Pons (tissue), 1 donor: ENCODE measurements around the gene MLXIP.
"Not testable (repeated sequence)": the region's sequence is repeated elsewhere in the genome, so short reads cannot be mapped to it uniquely, and the experiment has no call there.

Experiments
- DNase-seq: peaks from one replicate; pipeline ENCODE4 v3.0.0-alpha.2; 2016; ENCODE audit warnings: low spot score

The MLXIP gene

DNA sequence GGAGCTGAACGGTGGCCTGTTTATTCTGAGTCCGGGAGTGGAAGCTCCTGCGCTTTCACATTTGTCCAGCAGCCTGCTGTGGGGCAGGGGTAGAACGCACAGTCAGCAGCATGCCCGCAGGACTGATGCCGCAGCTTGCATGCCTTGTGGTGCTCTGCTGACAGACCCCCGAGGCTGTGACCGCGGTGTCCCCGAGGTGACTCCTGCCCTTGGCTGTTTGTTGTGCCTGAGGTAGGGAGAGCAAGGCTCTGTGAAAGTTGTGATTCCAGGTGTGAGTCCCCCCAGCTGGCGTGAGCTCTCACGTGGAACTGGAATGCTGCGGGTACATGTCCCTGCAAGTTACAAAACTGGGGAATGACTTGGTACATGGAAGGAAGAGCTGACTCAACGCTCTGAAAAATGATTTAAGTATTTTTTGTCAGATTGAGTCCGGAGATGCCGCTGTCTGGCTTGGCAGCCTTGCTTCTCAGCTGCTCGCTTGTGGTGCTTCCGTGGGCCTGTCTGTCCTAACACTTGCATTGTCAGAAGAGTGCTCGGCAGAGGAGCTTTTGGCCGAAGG lies 18.1 kb downstream of the MLXIP start:
- DNase-seq = no peak

DNA sequence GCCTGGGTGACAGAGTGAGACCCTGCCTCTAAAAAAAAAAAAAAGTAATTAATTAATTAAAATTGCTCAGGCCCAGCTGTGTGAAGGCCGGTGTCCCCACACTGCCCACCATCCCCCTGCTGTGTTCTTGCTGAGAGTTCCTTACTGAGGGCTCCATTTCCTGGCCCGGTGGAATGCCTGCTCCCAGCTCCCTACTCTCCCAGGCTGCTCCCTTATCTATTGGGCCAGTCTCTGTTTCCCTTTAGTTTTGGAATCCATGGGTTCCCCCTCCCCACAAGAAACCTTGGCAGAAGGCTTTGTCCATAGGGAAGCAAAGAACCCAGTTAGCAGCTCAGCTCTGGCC lies 19.0 kb downstream of the MLXIP start:
- DNase-seq = no peak

DNA sequence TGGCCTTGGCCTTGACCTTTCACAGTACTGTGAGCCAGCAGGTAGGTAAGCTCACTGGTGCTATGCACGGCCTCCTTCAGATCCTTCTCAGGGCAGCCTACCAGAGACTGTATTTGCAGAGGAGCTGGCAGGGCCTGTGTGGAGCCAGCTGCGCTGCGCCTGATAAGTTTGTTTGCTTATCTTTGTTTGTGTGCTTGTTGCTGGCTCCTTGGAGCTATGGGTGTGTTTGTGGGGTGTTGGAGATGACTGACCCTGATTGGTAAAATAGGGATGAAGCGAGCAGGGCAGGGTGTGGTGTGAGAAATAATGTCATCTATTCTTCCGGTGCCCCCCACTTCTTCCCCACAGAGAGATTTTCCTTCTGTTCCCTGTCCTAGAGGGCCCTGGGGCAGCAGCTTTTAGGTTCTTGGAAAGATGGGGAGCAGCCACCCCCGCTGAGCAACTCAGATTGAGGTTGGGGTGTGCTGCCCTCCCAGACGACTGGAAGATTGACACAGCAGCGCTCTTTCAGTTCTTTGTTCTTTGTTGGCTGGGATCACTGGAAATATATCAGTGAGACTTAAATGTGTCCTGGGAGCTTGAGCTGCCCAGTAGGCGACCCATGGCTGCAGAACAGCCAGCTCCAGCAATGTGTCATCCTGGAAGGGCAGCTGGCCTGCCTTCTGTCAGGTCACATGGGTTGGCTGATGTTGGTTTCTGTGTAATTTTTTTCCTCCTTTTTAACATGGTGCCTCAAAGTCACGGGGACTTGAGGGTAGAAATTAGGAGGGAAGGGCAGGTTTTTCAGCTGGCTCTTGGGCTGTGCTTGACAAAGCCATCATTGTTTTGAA lies 19.6 kb downstream of the MLXIP start:
- peak; percentile 93 for DNase-seq

DNA sequence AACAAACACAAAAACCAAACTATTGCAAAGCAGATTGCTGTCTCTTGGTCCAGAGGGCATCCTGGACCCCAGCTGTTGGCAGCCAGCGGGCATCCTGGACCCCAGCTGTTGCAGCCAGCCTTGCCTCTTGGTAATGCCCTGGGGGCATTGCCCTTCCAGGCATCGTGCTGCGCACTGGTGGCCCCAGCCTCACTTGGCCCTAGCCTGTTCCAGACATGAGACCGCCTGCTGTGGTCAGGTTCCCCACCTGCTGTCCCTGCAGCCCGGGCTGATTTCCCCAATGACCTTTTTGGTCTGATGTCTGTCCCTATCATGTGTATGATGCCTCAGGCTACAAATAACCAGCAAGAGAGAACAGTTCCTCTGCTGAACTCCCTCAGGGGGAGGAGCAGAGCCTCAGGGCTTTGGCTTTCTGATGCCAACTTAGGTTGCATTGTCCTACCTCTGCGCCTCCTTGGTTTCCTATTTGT lies 20.8 kb downstream of the MLXIP start:
- no peak for DNase-seq

DNA sequence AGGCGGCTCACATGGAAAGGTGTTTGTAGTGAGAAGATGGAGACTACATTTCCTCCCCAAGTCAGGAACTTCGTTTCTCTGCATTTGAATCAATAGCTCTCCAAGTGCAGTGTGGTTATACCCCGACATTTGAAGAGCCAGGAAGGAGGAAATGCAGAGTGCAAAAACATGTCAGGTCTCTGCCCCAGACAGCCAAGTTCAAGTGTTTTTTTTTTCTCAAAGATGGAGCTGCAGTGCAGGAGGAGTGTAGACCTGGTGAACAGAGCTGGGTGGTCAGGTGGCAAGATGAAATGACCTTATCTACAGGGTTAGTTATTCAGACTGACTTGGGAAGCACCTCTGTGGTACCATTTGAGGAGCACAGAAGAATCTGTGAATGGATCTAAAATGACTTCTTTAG lies 21.3 kb downstream of the MLXIP start:
- no peak for DNase-seq

DNA sequence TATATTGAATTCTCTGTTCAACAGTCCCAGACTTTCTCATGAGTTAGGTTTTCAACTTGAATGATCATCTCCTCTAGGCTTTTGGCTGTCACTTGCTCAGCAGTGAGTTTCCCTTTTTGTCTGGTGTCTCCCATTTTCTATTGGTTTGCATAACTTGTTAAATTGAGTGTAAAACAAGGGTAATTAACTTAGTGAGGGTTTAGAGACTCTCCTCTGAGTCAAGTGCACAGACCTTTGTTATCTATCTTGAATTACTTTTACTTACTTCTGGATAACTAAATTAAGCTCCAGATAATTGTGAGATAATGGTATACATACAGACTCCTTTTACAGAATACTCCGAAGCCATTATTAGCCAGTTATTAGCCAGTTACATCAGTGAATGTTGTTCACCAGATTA lies 22.0 kb downstream of the MLXIP start:
- no peak for DNase-seq

DNA sequence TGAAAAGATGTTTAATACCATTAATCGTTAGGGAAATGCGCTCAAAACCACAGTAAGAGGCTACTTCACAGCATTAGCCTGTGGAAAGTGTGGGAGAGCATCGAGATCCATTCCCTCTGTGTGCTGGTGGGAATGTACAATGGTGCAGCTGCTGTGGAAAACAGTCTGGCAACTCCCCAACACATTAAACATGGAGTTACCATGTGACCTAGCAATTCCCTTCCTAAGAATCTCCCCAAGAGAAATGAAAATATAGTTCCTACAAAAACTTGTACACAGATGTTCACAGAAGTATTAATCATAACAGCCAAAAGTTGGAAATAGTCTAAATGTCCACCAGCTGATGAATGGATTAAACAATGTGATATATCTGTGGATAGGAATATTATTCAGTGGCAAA lies 23.8 kb downstream of the MLXIP start:
- DNase-seq = no peak

DNA sequence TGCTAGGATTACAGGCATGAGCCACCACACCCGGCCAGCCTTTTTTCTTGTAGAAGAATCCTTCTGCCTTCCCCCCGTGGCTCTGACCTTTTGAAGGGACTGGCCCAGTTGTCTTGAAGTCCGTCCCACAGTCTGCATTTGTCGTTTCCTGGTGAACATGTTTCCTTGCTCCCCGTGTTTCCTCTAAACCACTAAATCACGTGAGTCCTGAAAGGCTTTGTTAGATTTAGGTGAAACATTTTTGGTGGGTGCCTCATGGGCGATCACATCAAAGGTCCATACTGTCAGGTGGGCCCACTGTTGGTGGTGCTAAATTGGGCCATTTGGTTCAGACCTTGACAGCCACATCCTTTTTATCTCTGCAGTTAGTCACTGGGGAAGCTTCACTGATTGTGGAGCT lies 26.3 kb downstream of the MLXIP start:
- no peak for DNase-seq

DNA sequence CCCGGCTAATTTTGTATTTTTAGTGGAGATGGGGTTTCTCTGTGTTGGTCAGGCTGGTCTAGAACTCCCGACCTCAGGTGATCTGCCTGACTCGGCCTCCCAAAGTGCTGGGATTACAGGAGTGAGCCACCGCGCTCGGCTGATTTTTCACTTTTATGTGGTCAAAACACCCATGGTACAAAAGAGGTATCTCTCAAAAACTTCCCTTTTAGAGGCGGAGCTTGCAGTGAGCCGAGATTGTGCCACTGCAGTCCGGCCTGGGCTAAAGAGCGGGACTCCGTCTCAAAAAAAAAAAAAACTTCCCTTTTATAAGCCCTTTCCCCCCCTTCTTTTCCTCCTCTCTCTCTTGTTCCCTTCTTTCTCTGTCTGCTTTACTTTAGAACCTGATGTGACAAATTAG lies 26.9 kb downstream of the MLXIP start:
- DNase-seq = not testable (repeated sequence)

DNA sequence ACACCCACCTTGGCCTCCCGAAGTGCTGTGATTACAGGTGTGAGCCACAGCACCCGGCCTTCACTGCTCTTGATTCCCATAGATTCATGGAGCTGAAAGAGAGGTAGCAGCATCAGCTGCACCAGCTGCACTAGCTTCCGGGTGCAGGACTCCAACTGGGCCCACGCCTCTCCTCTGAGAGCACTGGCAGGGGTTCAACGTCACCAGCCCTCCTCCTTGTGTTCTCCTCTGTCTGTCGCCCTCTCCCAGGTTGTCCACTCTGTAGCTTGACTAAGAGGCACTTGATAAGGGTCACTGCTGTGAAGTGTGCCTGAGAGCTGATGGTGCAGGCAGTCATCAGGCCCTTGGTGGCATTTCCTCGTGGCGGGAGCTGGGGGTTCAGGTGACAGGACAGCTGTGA lies 28.3 kb downstream of the MLXIP start:
- DNase-seq = no peak

DNA sequence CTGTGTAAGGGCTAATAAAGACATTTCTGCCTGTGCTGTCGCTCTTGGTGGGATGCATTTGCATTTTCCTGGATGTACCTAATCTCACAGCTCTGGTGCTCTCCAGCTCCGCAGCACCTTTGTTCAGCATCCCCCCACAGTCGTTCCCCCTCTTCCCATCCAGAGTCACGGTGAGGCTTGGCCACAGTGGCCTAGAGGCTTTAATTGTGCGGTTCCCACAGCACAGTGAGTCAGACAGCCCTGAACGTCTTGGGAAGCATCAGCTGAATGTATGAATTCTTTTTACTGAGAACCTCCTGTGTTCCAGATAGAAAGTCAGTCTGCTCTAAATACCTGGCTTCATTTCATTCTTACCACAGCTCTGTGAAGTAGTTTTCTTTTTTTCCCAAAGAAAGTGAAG lies 28.7 kb downstream of the MLXIP start:
- DNase-seq = no peak

DNA sequence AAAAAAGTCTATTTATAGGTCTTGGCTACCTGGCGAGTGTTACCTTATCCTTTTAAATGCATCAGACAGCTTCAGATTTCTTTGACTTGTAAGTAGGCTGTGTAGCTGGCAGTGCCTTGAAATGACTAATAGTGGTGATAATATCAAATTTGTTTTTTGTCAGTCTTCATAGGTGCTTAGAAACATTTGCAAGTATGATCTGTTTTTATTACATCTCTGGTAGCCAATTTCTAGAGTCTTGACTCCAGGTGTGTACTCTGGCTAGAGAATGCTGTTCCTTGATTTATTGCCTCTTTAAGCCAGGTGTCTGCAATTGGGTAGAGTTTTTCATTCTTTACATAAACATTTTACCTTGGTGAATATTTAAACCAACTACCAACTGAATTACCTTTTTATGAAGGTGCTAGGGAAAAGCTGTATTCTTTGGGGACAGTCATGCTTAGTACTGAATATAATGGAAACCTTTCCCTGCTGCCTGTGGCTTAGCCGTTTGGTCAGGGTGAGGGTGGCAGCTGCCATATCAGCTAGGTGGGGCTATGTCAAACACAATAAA lies 32.6 kb downstream of the MLXIP start:
- no peak for DNase-seq

DNA sequence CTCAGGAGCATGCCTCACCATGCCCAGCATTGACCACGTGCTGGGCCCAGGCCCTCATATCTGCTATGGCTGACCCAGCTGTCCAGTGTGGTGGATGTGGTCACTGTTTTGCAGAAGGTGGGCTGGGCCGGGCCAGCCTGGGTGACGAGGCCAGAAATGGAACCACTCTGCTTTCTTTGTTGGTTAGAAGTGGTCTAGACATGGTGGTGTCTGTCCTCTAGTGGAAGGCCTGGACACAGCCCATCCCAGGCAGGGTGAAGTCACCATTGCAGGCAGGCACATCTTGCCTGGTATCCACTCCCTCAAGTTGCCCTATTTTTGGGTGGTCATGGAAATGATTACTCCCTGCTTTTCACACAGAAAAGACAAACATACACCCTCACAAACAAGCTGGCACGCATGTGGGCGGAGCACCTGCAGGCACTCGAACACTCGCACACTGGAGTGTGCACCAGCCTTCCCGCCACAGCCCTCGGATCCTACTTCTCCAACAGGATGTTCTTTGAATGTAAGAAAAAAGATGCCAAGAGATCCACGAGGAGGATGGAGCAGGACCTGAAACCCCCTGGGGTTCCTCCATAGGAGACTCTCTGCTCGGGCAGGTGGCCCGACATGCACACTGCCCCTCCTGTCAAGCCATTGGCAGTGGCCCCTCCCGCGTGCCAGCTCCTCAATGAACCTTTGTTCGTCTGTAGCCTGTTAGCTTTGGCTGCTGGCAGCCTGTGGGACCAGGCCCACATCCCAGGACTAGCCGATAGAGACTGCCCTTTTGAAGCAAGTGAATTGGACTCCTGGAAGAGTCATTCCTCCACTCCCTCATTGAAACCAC lies 38.4 kb downstream of the MLXIP start:
- peak; percentile 98 for DNase-seq

DNA sequence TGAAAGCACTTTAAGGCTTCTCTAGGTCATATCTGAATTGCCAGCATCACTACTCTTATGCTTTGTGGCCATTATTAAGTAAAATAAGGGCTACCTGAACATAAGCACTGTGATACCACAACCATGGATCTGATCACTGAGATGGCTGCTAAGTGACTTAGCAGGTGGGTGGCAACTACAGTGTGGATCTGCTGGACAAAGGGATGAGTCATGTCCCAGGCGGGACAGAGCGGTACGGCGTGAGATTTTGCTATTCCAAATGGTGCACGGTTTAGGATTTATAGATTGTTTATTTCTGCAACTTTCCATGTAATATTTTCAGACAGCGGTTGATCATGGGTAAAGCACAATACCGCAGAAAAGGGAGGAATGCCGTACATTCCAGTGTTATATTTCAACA lies 39.4 kb downstream of the MLXIP start:
- peak; percentile 55 for DNase-seq

DNA sequence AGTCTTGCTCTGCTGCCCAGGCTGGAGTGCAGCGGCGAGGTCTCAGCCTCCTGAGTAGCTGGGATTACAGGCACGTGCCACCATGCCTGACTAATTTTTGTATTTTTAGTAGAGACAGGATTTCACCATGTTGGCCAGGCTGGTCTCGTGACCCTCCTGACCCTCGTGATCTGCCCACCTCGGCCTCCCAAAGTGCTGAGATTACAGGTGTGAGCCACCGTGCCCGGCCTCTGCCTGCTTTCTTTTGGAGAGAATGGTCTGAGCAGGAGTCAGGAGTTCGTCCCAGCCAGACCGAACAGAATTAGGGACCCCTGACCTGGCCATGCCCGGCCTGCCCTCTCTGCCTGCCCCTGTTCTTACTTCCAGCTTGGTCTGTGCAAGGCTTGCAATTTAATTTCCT lies 42.8 kb downstream of the MLXIP start:
- DNase-seq = not testable (repeated sequence)

DNA sequence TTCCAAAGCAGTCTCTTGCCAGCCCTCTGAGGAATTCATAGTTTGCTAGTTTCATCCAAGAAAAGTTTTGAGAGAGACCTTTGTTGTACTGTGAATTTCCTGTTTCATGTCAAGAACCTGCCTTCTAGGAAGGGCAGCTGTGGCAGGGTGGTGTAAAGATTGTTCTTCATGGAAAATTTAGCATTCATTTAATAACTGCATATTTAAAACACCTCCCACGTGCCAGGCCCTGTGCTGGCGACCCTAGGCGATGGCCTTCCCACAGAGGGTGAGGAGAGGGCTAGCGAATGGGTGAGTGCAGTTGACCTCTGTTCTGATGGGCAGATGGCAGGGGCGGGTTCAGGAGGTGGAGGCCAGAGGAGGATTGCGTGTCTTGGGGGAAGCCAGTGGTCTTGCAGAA lies 43.2 kb downstream of the MLXIP start:
- no peak for DNase-seq

DNA sequence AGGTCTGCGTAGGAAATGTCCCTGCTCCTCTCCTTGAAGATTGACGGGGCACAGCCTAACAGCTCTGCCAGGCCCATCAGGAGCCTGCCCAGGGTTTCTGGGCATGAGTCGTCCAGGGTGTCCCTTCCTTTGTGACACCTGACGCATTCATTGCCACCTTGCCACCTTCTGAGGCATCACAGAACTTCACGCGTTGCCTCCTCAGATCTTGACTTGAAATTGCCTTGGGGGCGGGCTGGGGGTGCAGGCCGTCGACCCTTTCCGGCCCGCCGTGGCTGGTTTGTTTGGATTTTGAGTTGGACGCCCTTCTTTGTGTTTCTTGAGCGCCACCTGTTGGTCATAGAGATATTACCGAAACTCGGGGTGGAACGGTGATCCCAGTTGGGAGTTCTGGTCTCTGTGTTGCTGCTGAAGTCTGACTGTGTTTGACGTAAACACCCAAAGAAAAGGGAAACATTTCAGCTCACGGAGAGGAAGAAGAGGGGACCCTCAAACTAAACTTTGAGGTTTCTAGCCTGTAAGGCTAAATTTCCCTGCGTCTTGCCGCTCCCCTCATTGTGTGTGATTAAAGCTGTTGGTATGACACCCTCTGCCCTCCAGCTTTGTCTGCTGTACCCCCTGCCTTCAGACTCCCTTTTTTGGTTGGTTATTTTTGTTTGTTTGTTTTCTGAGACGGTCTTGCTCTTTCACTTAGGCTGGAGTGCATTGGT lies 44.6 kb downstream of the MLXIP start:
- peak; percentile 69 for DNase-seq

DNA sequence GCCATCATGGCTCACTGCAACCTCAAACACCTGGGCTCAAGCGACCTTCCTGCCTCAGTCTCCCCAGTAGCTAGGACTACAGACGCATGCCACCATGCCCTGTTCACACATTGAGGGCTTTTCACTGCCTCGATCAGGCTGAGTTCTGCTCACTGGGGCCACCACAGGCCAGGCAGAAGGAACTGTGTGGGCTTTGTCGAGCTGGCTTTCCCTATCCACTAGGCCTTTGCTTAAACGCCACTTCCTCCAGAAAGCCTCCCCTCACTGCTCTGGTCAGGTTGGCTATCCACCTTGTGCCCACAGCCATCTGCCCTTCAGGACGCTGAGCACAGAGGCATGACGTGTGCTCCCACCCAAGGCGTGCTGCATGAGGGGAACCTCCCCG lies 45.2 kb downstream of the MLXIP start:
- DNase-seq = no peak

DNA sequence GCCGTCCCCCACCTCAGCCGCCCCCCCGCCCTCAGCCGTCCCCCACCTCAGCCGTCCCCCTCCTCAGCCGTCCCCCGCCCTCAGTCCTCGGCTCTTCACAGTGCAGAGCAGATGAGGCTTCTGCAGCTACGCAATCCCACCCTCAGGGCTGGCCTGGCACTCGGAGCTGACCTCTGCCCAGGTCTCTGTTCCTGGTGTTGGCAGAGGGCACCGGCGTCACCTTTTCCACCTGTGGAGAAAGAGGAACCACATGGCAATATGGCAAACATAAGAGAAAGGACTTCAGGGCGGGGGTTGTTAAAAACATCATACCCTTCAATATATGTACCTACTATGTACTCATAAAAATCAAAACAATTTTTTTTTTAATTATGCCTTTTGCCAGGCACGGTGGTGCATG lies 45.8 kb downstream of the MLXIP start:
- no peak for DNase-seq

DNA sequence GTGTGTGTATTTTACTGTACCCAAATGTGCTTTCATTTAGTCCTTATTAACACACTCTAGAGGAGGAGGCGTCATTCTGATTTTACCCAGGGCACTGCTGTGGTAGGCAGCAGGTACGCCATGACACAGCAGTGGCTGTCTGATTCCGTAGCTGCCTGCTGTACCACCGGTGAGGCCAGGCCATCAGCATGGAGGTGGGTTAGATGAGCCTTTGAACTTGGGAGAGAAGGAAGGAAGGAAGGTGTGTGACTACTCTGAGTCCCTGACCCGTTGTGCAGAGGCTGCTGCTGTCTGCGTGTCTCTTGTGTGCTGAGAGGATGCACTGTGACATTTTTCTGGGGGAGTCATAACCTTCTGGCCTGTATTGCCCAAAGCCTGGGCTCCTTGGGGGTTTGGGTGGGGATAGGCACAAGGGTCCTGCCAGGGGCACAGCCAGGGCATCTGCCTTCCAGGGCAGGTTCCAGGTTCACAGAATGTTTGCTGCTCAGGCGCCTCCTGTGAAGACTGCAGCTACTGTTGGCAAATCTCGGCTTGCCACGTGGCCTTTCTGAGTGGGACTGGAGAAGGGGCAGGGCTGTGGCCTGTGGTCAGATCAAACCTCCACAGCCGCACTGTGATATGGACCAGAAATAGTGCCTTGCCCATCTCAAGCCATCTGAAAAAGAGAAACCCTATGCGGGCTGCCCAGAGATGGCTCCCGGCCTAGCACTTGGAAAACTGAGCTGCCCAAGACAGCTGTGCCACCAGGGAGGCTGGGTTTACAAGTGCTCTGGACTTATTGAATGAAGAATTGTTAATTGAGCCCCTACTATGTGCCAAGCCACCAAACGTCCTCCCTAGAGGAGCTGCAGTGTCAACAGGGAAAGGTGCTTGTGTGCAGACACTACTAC lies 47.1 kb downstream of the MLXIP start:
- no peak for DNase-seq

DNA sequence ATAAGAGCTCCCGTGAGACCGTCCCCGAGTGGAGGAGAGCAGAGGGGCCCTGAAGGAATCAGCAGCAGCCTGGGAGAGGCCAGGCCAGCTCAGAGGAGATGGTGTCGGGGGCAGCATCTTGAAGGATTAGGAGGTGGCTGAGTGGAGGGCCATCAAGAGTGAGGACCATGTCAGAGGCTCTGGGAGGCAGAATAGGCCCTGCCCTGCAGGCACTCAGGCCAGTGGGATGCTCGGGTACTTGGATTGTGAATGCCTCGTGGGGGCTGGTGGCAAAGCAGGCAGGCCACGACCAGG lies 47.7 kb downstream of the MLXIP start:
- DNase-seq = no peak
